IPS-18c (cell line): ENCODE results near the gene DDX28.
A peak's percentile ranks its signal among the peaks of the same experiment; 100 is the strongest.

Experiments used
- H3K4me3 ChIP-seq: 2 replicates; pipeline ENCODE4 v1.7.0; 2013; ENCODE audit warnings: low read depth, mild to moderate bottlenecking, low read length, moderate library complexity; ENCODE audit not compliant: insufficient read depth
- H3K9me3 ChIP-seq: one replicate; pipeline ENCODE4 v1.6.1; 2013; ENCODE audit warnings: mild to moderate bottlenecking, low read length, moderate library complexity; ENCODE audit not compliant: control insufficient read depth, insufficient read depth

Gene DDX28

GRCh38 chr16:68022728-68023537 is at the start of gene DDX28, which contains the start of gene DUS2:
Gene DDX28, minus strand, starts transcription at chr16:68023232. Its CDS starts 30 bp downstream, at chr16:68023202.
Gene DUS2, plus strand, starts transcription at chr16:68023284. Its CDS starts 14,740 bp downstream, at chr16:68038024.
- H3K4me3 ChIP-seq, result peak within 1 kb of the TSS; percentile 94
- no peaks in the 10 kb centered on the region for H3K9me3 ChIP-seq

GRCh38 chr16:68072038-68072695 is 49.1 kb upstream of the DDX28 start:
- no peak overlapping the region for H3K4me3 ChIP-seq
- no peaks in the 10 kb centered on the region for H3K9me3 ChIP-seq

GRCh38 chr16:68071518-68071901 is 48.5 kb upstream of the DDX28 start:
- Histone ChIP-seq H3K9me3 (no peaks in the 10 kb centered on the region), H3K4me3 (no peak overlapping the region)

- Histone ChIP-seq H3K9me3 (no peaks in the 10 kb centered on the region), H3K4me3 (no peak overlapping the region)
Observed at GRCh38 chr16:68070806-68071517, 47.9 kb upstream of the DDX28 start.

GRCh38 chr16:68070249-68070730 is 47.3 kb upstream of the DDX28 start:
- H3K4me3 ChIP-seq, result no peak overlapping the region

GRCh38 chr16:68069511-68070248 is 46.6 kb upstream of the DDX28 start:
- no peaks in the 10 kb centered on the region for H3K9me3 ChIP-seq
- H3K4me3 ChIP-seq, result no peak overlapping the region

More at GRCh38 chr16:68070249-68070730, 47.3 kb upstream of the DDX28 start:
- H3K9me3 ChIP-seq, result no peaks in the 10 kb centered on the region

- no peaks in the 10 kb centered on the region for H3K9me3 ChIP-seq
- no peak overlapping the region for H3K4me3 ChIP-seq
Observed at GRCh38 chr16:68068926-68069325, 45.9 kb upstream of the DDX28 start.

GRCh38 chr16:68066763-68067162 is 43.7 kb upstream of the DDX28 start:
- H3K9me3 ChIP-seq, result no peaks in the 10 kb centered on the region
- no peak overlapping the region for H3K4me3 ChIP-seq

GRCh38 chr16:68065716-68066305 is 42.8 kb upstream of the DDX28 start:
- H3K9me3 ChIP-seq, result no peaks in the 10 kb centered on the region
- H3K4me3 ChIP-seq, result no peak overlapping the region

- no peaks in the 10 kb centered on the region for H3K9me3 ChIP-seq
- H3K4me3 ChIP-seq, result no peak overlapping the region
Observed at GRCh38 chr16:68064791-68065365, 41.8 kb upstream of the DDX28 start.

- H3K4me3 ChIP-seq, result no peak overlapping the region
- H3K9me3 ChIP-seq, result no peaks in the 10 kb centered on the region
Observed at GRCh38 chr16:68062910-68063393, 39.9 kb upstream of the DDX28 start.

- Histone ChIP-seq H3K4me3 (no peak overlapping the region), H3K9me3 (no peaks in the 10 kb centered on the region)
Observed at GRCh38 chr16:68061396-68061795, 38.4 kb upstream of the DDX28 start.

GRCh38 chr16:68059804-68060203 is 36.8 kb upstream of the DDX28 start:
- Histone ChIP-seq H3K4me3 (no peak overlapping the region), H3K9me3 (no peaks in the 10 kb centered on the region)

GRCh38 chr16:68055395-68055794 is 32.4 kb upstream of the DDX28 start:
- Histone ChIP-seq H3K4me3 (no peak overlapping the region), H3K9me3 (no peaks in the 10 kb centered on the region)

GRCh38 chr16:68049449-68049848 is 26.4 kb upstream of the DDX28 start:
- no peak overlapping the region for H3K4me3 ChIP-seq
- H3K9me3 ChIP-seq, result no peaks in the 10 kb centered on the region

- Histone ChIP-seq H3K9me3 (no peaks in the 10 kb centered on the region), H3K4me3 (no peak overlapping the region)
Observed at GRCh38 chr16:68047987-68048386, 25.0 kb upstream of the DDX28 start.
